Activated CD8-positive, alpha-beta memory T cell treated with anti-CD3 and anti-CD28 coated beads for 24 hours (primary cell): Measurements from ENCODE around the gene GINS2.

ENCODE experiments used
- DNase-seq: peaks from one replicate; pipeline ENCODE4 v3.0.0-alpha.2; 2020

GINS2 gene

GRCh38 chr16:85651629-85652430 lies 36.9 kb downstream of the GINS2 start:
- DNase-seq, result no peak

GRCh38 chr16:85650844-85651628 lies 37.7 kb downstream of the GINS2 start:
- DNase-seq, result no peak

- no peak for DNase-seq
These were observed 38.5 kb downstream of the GINS2 start for GRCh38 chr16:85650135-85650843.

GRCh38 chr16:85649411-85650134 lies 39.2 kb downstream of the GINS2 start:
- DNase-seq, result no peak

GRCh38 chr16:85648805-85649204 lies 39.9 kb downstream of the GINS2 start:
- DNase-seq, result no peak

- DNase-seq, result no peak
These were observed 40.6 kb downstream of the GINS2 start for GRCh38 chr16:85648070-85648714.

- no peak for DNase-seq
These were observed 41.8 kb downstream of the GINS2 start for GRCh38 chr16:85646976-85647375.

- no peak for DNase-seq
These were observed 42.3 kb downstream of the GINS2 start for GRCh38 chr16:85646358-85646907.

GRCh38 chr16:85645021-85645589 lies 43.6 kb downstream of the GINS2 start:
- DNase-seq, result no peak

GRCh38 chr16:85644093-85644712 lies 44.6 kb downstream of the GINS2 start:
- DNase-seq, result no peak

GRCh38 chr16:85643631-85644030 lies 45.1 kb downstream of the GINS2 start:
- DNase-seq, result no peak

GRCh38 chr16:85642762-85643358 lies 45.9 kb downstream of the GINS2 start:
- no peak for DNase-seq

GRCh38 chr16:85641776-85642176 lies 47.0 kb downstream of the GINS2 start:
- no peak for DNase-seq

- no peak for DNase-seq
These were observed 47.4 kb downstream of the GINS2 start for GRCh38 chr16:85641305-85641704.

GRCh38 chr16:85640585-85640984 lies 48.2 kb downstream of the GINS2 start:
- DNase-seq, result no peak

- DNase-seq, result no peak
These were observed 48.5 kb downstream of the GINS2 start for GRCh38 chr16:85640254-85640558.

- DNase-seq, result no peak
These were observed 49.1 kb downstream of the GINS2 start for GRCh38 chr16:85639529-85640253.

GRCh38 chr16:85638695-85639409 lies 49.9 kb downstream of the GINS2 start:
- DNase-seq, result no peak

GRCh38 chr16:85637808-85638647 lies 50.7 kb downstream of the GINS2 start:
- no peak for DNase-seq
